MM.1S (cell line): ENCODE data around the gene CRNKL1.

Experiments used
- DNase-seq: peaks from one replicate; pipeline ENCODE4 v3.0.0-alpha.2; 2015
- H2AFZ ChIP-seq: fragments of 300-600 bp; sonication (generic); 2 replicates; pipeline ENCODE4 v1.6.0; 2016; ENCODE audit warnings: antibody characterized with exemption, low read length
- H3F3A ChIP-seq: fragments of 300-600 bp; sonication (generic); 2 replicates; pipeline ENCODE4 v1.6.1; 2016; ENCODE audit warnings: mild to moderate bottlenecking, antibody characterized with exemption, low read length, moderate library complexity, mixed read lengths; ENCODE audit not compliant: insufficient read depth
- H3K27ac ChIP-seq: fragments of 300-600 bp; sonication (generic); 2 replicates; pipeline ENCODE4 v1.5.1; 2016; ENCODE audit warnings: mild to moderate bottlenecking, low read length
- H3K27me3 ChIP-seq: fragments of 300-600 bp; sonication (generic); replicated peaks from 2 replicates; pipeline ENCODE4 v1.6.0; 2016; ENCODE audit warnings: low read length; ENCODE audit not compliant: insufficient read depth
- H3K36me3 ChIP-seq: fragments of 300-600 bp; sonication (generic); replicated peaks from 2 replicates; pipeline ENCODE4 v1.6.1; 2016; ENCODE audit warnings: mild to moderate bottlenecking, low read length, mixed read lengths; ENCODE audit not compliant: insufficient read depth
- H3K4me1 ChIP-seq: fragments of 300-600 bp; sonication (generic); 2 replicates; pipeline ENCODE4 v1.6.1; 2016; ENCODE audit warnings: low read length, mixed read lengths
- H3K4me2 ChIP-seq: fragments of 300-600 bp; sonication (generic); 2 replicates; pipeline ENCODE4 v1.6.0; 2016; ENCODE audit warnings: low read depth, low read length
- H3K4me3 ChIP-seq: fragments of 300-600 bp; sonication (generic); 2 replicates; pipeline ENCODE4 v1.5.1; 2016; ENCODE audit warnings: low read length, mixed read lengths
- H3K79me2 ChIP-seq: fragments of 300-600 bp; sonication (generic); 2 replicates; pipeline ENCODE4 v1.6.1; 2016; ENCODE audit warnings: mixed run types, low read length, mixed read lengths
- H3K9ac ChIP-seq: fragments of 300-600 bp; sonication (generic); 2 replicates; pipeline ENCODE4 v1.6.1; 2016; ENCODE audit warnings: low read length, mixed read lengths
- H3K9me2 ChIP-seq: fragments of 300-600 bp; sonication (generic); replicated peaks from 2 replicates; pipeline ENCODE4 v1.6.1; 2016; ENCODE audit warnings: mild to moderate bottlenecking, low read length, mixed read lengths; ENCODE audit not compliant: insufficient read depth
- H3K9me3 ChIP-seq: fragments of 300-600 bp; sonication (generic); replicated peaks from 2 replicates; pipeline ENCODE4 v1.6.1; 2016; ENCODE audit warnings: mild to moderate bottlenecking, low read length, mixed read lengths; ENCODE audit not compliant: insufficient read depth
- H4K20me1 ChIP-seq: fragments of 300-600 bp; sonication (generic); 2 replicates; pipeline ENCODE4 v1.6.1; 2016; ENCODE audit warnings: mild to moderate bottlenecking, low read length, moderate library complexity, mixed read lengths; ENCODE audit not compliant: insufficient read depth
- CTCF ChIP-seq: fragments of 300-600 bp; sonication (generic); IDR thresholded peaks from 2 replicates; pipeline ENCODE4 v1.5.1; 2016; ENCODE audit warnings: antibody characterized with exemption, low read length, mixed read lengths
- EZH2 ChIP-seq: fragments of 300-600 bp; sonication (generic); optimal IDR thresholded peaks from 2 replicates; pipeline ENCODE3; 2017; ENCODE audit warnings: low read depth, mild to moderate bottlenecking, antibody characterized with exemption, low read length, mixed read lengths
- EZH2phosphoT487 ChIP-seq: fragments of 300-600 bp; sonication (generic); IDR thresholded peaks from 2 replicates; pipeline ENCODE4 v1.6.1; 2018; ENCODE audit warnings: antibody characterized with exemption, low read length

The CRNKL1 gene

DNA sequence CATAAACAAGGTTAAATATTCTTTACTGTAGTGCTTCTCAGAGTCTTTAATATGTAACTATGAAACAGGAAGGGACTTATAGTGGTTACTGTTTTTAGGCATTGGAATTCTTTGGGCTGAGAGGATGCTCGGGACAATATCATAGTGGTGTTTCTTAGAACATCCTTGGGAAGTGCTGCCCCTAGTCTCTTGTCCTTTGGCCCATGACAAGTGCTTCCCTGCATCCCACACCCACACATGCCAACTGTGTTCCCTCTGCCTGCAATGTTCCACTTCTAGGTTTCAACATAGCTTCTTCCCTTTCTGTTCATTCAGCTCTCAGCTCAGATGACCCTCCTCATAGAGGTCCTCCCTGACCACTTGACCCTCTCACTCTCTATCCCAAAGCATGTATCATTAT, 37.7 kb upstream of the CRNKL1 start:
- H3K36me3 ChIP-seq: no peaks in the 10 kb centered on the region
- H3K27me3 ChIP-seq: no peaks in the 10 kb centered on the region
- no peak overlapping the region for H2AFZ ChIP-seq
- no peak for TF ChIP-seq CTCF
- no peak for TF ChIP-seq EZH2phosphoT487
- no peak for TF ChIP-seq EZH2
- H3K4me1 ChIP-seq: no peaks in the 10 kb centered on the region
- no peaks in the 10 kb centered on the region for H4K20me1 ChIP-seq
- no peak for DNase-seq
- H3K9me2 ChIP-seq: no peaks in the 10 kb centered on the region
- no peak overlapping the region for H3K4me3 ChIP-seq
- H3K4me2 ChIP-seq: no peak overlapping the region
- H3F3A ChIP-seq: no peaks in the 10 kb centered on the region
- no peak overlapping the region for H3K27ac ChIP-seq
- no peaks in the 10 kb centered on the region for H3K9me3 ChIP-seq
- H3K79me2 ChIP-seq: no peaks in the 10 kb centered on the region
- H3K9ac ChIP-seq: no peak overlapping the region

GRCh38 chr20:20089018-20089417, 36.8 kb upstream of the CRNKL1 start:
- H3K4me3 ChIP-seq: no peak overlapping the region
- H3K9me2 ChIP-seq: no peaks in the 10 kb centered on the region
- no peak overlapping the region for H3K9ac ChIP-seq
- H3K9me3 ChIP-seq: no peaks in the 10 kb centered on the region
- TF ChIP-seq EZH2: no peak
- TF ChIP-seq CTCF: no peak
- TF ChIP-seq EZH2phosphoT487: no peak
- H3K27ac ChIP-seq: no peak overlapping the region
- no peaks in the 10 kb centered on the region for H3K36me3 ChIP-seq
- no peaks in the 10 kb centered on the region for H4K20me1 ChIP-seq
- H3K27me3 ChIP-seq: no peaks in the 10 kb centered on the region
- H3K79me2 ChIP-seq: no peaks in the 10 kb centered on the region
- DNase-seq: no peak
- no peaks in the 10 kb centered on the region for H3K4me1 ChIP-seq
- H2AFZ ChIP-seq: no peak overlapping the region
- no peak overlapping the region for H3K4me2 ChIP-seq
- H3F3A ChIP-seq: no peaks in the 10 kb centered on the region

DNA sequence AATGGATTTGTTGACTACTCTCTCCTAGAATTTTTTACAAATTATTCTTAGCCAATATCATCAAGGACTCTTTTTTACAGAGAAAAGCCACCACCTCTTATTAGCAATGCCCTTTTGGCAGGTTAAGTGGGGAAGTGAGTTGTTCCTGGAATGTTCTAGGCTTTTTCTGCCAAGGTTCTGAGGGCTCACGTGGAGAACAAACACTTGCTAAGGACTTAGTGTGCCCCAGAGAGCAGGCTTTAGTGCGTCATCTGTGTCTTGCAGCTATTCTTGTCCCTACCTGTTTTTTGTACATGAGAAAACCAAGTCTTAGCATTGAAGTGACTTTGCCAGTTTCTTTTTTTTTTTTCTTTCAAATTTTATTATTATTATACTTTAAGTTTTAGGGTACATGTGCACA, 33.5 kb upstream of the CRNKL1 start:
- Histone ChIP-seq H3K9me2 (no peaks in the 10 kb centered on the region), H3K9me3 (no peaks in the 10 kb centered on the region), H3K9ac (no peak overlapping the region), H3F3A (no peaks in the 10 kb centered on the region), H3K27me3 (no peaks in the 10 kb centered on the region), H3K4me1 (no peaks in the 10 kb centered on the region), H3K79me2 (no peaks in the 10 kb centered on the region), H4K20me1 (no peaks in the 10 kb centered on the region), H3K4me3 (no peak overlapping the region), H3K4me2 (no peak overlapping the region), H3K36me3 (no peaks in the 10 kb centered on the region), H3K27ac (no peak overlapping the region), H2AFZ (no peak overlapping the region)
- DNase-seq: no peak
- no peak for TF ChIP-seq EZH2phosphoT487
- TF ChIP-seq EZH2: no peak
- no peak for TF ChIP-seq CTCF
